Activated CD8-positive, alpha-beta memory T cell treated with anti-CD3 and anti-CD28 coated beads for 48 hours (primary cell): ENCODE results near the gene LARP6.
"Not testable (repeated sequence)": the region's sequence is repeated elsewhere in the genome, so short reads cannot be mapped to it uniquely, and the experiment has no call there.

Experiments used
- DNase-seq, 3 experiments: peaks; one replicate each; pipeline ENCODE4 v3.0.0-alpha.2; 2020; ENCODE audit warnings: low read depth in 2 of 3, low spot score in 2 of 3

LARP6 gene

GRCh38 chr15:70859322-70859908 is 5.5 kb upstream of the LARP6 start:
- no peak for DNase-seq

GRCh38 chr15:70858614-70859321 is 4.8 kb upstream of the LARP6 start:
- DNase-seq: not testable (repeated sequence)

- no peak for DNase-seq
Observed at GRCh38 chr15:70857562-70858285, 3.8 kb upstream of the LARP6 start.

GRCh38 chr15:70856884-70857561 is 3.1 kb upstream of the LARP6 start:
- DNase-seq: no peak

- DNase-seq: no peak
Observed at GRCh38 chr15:70856177-70856883, 2.4 kb upstream of the LARP6 start.

GRCh38 chr15:70855764-70856163 is 1.8 kb upstream of the LARP6 start:
- DNase-seq: no peak

- no peak for DNase-seq
Observed at GRCh38 chr15:70854666-70854976, 664 bp upstream of the LARP6 start.

GRCh38 chr15:70853318-70853972 is 512 bp downstream of the LARP6 start:
- DNase-seq: peak in 1 of 3 experiments; percentile 6

GRCh38 chr15:70852501-70853317 is 1.2 kb downstream of the LARP6 start:
- DNase-seq: no peak

GRCh38 chr15:70851889-70852288 is 2.1 kb downstream of the LARP6 start:
- DNase-seq: no peak

- DNase-seq: no peak
Observed at GRCh38 chr15:70845602-70846360, 8.2 kb downstream of the LARP6 start.

- DNase-seq: no peak
Observed at GRCh38 chr15:70837476-70837875, 16.5 kb downstream of the LARP6 start.

- no peak for DNase-seq
Observed at GRCh38 chr15:70835841-70836240, 18.1 kb downstream of the LARP6 start.

GRCh38 chr15:70835415-70835814 is 18.5 kb downstream of the LARP6 start:
- DNase-seq: no peak

GRCh38 chr15:70834999-70835398 is 19.0 kb downstream of the LARP6 start:
- no peak for DNase-seq

GRCh38 chr15:70833861-70834765 is 19.8 kb downstream of the LARP6 start:
- DNase-seq: no peak

GRCh38 chr15:70833422-70833821 is 20.5 kb downstream of the LARP6 start:
- DNase-seq: no peak

GRCh38 chr15:70832176-70832575 is 21.8 kb downstream of the LARP6 start:
- no peak for DNase-seq
